ENCODE results near the gene OR6Q1. TPM values are rescaled to one million over a fixed set of nuclear protein-coding genes. Genes with fewer than 3 reads are reported as not detected.

The OR6Q1 gene
- total and polyA plus RNA-seq, 2 experiments from 2014 or later: not detected

DNA sequence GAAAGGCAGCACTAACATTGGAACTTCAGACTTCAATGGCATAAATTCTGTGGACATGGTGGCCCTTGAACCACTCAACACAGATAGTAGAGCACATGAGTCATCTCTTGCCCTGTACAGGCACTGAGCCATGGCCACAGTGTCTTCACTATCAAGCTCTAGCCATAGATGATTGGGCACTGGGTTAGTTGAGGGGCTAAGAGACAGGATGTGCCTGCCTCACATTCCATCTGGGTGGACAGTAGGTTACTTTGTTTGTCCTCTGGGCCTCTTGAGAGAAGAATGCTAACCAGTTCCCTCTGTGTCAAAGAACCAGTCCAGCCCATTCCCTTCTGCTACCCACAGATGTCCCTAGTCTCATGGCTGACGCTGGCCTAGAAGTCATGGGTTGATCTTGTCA, 39.8 kb downstream of the OR6Q1 start:
- Mint-ChIP-seq H3K4me1 (peaks cover 3% of the 10 kb centered on the region; the same call in 2 of the 3 replicates), H3K9me3 (peaks cover 3% of the 10 kb centered on the region; the same call in 1 of the 3 replicates), H3K4me3 (no peak overlapping the region), H3K27ac (peak overlapping the region; percentile 82; the same call in 1 of the 2 replicates), H3K36me3 (ENCODE audit: low read depth) (no peaks in the 10 kb centered on the region), H3K27me3 (ENCODE audit: insufficient read depth, low read depth, poor library complexity) (no peaks in the 10 kb centered on the region)
- Histone ChIP-seq H3K79me2 (replicated peaks; ENCODE audit: insufficient read depth) (no peaks in the 10 kb centered on the region), H3K4me2 (no peak overlapping the region), H2AFZ (no peak overlapping the region), H3K27ac (ENCODE audit: low read depth) (no peak overlapping the region), H3K4me1 (ENCODE audit: insufficient read depth) (no peaks in the 10 kb centered on the region; the same call in 1 of the 2 replicates), H3K36me3 (ENCODE audit: insufficient read depth) (no peaks in the 10 kb centered on the region), H3K9me2 (ENCODE audit: insufficient read depth) (peaks cover 17% of the 10 kb centered on the region; the same call in 1 of the 2 replicates), H3F3A (replicated peaks; ENCODE audit: low read depth) (no peaks in the 10 kb centered on the region), H4K20me1 (replicated peaks; ENCODE audit: insufficient read depth) (no peaks in the 10 kb centered on the region), H3K27me3 (ENCODE audit: insufficient read depth) (no peaks in the 10 kb centered on the region), H3K4me3 (no peak overlapping the region)
- TF ChIP-seq, protein P1, sequence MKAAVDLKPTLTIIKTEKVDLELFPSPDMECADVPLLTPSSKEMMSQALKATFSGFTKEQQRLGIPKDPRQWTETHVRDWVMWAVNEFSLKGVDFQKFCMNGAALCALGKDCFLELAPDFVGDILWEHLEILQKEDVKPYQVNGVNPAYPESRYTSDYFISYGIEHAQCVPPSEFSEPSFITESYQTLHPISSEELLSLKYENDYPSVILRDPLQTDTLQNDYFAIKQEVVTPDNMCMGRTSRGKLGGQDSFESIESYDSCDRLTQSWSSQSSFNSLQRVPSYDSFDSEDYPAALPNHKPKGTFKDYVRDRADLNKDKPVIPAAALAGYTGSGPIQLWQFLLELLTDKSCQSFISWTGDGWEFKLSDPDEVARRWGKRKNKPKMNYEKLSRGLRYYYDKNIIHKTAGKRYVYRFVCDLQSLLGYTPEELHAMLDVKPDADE (IDR thresholded peaks at IDR 0.05): no peak
- TF ChIP-seq POLR2AphosphoS5 (IDR thresholded peaks at IDR 0.05; ENCODE audit: low read depth) (no peak), EZH2phosphoT487 (IDR thresholded peaks at IDR 0.05; ENCODE audit: unreplicated experiment) (no peak), ZNF331 (CRISPR knock-in tag; IDR thresholded peaks at IDR 0.05; ENCODE audit: low read depth) (no peak), JUNB (IDR thresholded peaks at IDR 0.05; ENCODE audit: unreplicated experiment) (no peak), EZH2 (IDR thresholded peaks at IDR 0.05; ENCODE audit: low read depth, unreplicated experiment) (no peak)
- TF ChIP-seq, protein P2, sequence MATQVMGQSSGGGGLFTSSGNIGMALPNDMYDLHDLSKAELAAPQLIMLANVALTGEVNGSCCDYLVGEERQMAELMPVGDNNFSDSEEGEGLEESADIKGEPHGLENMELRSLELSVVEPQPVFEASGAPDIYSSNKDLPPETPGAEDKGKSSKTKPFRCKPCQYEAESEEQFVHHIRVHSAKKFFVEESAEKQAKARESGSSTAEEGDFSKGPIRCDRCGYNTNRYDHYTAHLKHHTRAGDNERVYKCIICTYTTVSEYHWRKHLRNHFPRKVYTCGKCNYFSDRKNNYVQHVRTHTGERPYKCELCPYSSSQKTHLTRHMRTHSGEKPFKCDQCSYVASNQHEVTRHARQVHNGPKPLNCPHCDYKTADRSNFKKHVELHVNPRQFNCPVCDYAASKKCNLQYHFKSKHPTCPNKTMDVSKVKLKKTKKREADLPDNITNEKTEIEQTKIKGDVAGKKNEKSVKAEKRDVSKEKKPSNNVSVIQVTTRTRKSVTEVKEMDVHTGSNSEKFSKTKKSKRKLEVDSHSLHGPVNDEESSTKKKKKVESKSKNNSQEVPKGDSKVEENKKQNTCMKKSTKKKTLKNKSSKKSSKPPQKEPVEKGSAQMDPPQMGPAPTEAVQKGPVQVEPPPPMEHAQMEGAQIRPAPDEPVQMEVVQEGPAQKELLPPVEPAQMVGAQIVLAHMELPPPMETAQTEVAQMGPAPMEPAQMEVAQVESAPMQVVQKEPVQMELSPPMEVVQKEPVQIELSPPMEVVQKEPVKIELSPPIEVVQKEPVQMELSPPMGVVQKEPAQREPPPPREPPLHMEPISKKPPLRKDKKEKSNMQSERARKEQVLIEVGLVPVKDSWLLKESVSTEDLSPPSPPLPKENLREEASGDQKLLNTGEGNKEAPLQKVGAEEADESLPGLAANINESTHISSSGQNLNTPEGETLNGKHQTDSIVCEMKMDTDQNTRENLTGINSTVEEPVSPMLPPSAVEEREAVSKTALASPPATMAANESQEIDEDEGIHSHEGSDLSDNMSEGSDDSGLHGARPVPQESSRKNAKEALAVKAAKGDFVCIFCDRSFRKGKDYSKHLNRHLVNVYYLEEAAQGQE (IDR thresholded peaks at IDR 0.05; ENCODE audit: unreplicated experiment): no peak
- DNase-seq (ENCODE audit: low spot score) (no peak), ATAC-seq (no peak)

DNA sequence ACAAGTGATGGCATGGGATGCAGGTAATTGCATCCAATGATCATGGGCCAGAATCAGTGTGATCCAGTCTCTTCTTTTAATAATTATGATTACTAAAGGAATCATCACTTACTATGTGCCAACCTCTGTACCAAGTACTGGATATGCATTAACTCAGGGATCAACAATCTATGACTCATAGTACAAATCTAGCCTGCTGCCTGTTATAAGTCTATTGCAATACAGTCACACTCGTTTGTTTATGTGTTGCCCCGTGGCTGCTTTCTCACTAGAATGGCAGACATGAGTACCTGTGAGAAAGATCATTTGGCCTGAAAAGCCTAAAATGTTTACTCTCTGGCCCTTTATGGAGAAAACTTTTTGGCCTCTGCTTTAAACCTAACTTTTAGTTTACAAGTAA, 45.0 kb downstream of the OR6Q1 start:
- H3F3A ChIP-seq (replicated peaks; ENCODE audit: low read depth): no peaks in the 10 kb centered on the region
- no peak overlapping the region for H3K27ac Mint-ChIP-seq
- H2AFZ ChIP-seq: no peak overlapping the region
- H3K36me3 Mint-ChIP-seq (ENCODE audit: low read depth): no peaks in the 10 kb centered on the region
- no peak overlapping the region for H3K4me3 ChIP-seq
- H3K4me1 ChIP-seq (ENCODE audit: insufficient read depth): no peaks in the 10 kb centered on the region; the same call in 1 of the 2 replicates
- H3K79me2 ChIP-seq (replicated peaks; ENCODE audit: insufficient read depth): no peaks in the 10 kb centered on the region
- ATAC-seq (no peak), DNase-seq (ENCODE audit: low spot score) (no peak)
- H3K4me2 ChIP-seq: no peak overlapping the region
- no peaks in the 10 kb centered on the region for H3K27me3 ChIP-seq (ENCODE audit: insufficient read depth)
- no peaks in the 10 kb centered on the region for H3K36me3 ChIP-seq (ENCODE audit: insufficient read depth)
- H3K9me3 Mint-ChIP-seq: peaks cover 3% of the 10 kb centered on the region; the same call in 1 of the 3 replicates
- no peak overlapping the region for H3K4me3 Mint-ChIP-seq
- H3K27ac ChIP-seq (ENCODE audit: low read depth): no peak overlapping the region
- no peaks in the 10 kb centered on the region for H4K20me1 ChIP-seq (replicated peaks; ENCODE audit: insufficient read depth)
- H3K27me3 Mint-ChIP-seq (ENCODE audit: insufficient read depth, low read depth, poor library complexity): no peaks in the 10 kb centered on the region
- H3K4me1 Mint-ChIP-seq: peaks cover 3% of the 10 kb centered on the region; the same call in 2 of the 3 replicates
- peaks cover 19% of the 10 kb centered on the region for H3K9me2 ChIP-seq (ENCODE audit: insufficient read depth)
- TF ChIP-seq, protein P3, sequence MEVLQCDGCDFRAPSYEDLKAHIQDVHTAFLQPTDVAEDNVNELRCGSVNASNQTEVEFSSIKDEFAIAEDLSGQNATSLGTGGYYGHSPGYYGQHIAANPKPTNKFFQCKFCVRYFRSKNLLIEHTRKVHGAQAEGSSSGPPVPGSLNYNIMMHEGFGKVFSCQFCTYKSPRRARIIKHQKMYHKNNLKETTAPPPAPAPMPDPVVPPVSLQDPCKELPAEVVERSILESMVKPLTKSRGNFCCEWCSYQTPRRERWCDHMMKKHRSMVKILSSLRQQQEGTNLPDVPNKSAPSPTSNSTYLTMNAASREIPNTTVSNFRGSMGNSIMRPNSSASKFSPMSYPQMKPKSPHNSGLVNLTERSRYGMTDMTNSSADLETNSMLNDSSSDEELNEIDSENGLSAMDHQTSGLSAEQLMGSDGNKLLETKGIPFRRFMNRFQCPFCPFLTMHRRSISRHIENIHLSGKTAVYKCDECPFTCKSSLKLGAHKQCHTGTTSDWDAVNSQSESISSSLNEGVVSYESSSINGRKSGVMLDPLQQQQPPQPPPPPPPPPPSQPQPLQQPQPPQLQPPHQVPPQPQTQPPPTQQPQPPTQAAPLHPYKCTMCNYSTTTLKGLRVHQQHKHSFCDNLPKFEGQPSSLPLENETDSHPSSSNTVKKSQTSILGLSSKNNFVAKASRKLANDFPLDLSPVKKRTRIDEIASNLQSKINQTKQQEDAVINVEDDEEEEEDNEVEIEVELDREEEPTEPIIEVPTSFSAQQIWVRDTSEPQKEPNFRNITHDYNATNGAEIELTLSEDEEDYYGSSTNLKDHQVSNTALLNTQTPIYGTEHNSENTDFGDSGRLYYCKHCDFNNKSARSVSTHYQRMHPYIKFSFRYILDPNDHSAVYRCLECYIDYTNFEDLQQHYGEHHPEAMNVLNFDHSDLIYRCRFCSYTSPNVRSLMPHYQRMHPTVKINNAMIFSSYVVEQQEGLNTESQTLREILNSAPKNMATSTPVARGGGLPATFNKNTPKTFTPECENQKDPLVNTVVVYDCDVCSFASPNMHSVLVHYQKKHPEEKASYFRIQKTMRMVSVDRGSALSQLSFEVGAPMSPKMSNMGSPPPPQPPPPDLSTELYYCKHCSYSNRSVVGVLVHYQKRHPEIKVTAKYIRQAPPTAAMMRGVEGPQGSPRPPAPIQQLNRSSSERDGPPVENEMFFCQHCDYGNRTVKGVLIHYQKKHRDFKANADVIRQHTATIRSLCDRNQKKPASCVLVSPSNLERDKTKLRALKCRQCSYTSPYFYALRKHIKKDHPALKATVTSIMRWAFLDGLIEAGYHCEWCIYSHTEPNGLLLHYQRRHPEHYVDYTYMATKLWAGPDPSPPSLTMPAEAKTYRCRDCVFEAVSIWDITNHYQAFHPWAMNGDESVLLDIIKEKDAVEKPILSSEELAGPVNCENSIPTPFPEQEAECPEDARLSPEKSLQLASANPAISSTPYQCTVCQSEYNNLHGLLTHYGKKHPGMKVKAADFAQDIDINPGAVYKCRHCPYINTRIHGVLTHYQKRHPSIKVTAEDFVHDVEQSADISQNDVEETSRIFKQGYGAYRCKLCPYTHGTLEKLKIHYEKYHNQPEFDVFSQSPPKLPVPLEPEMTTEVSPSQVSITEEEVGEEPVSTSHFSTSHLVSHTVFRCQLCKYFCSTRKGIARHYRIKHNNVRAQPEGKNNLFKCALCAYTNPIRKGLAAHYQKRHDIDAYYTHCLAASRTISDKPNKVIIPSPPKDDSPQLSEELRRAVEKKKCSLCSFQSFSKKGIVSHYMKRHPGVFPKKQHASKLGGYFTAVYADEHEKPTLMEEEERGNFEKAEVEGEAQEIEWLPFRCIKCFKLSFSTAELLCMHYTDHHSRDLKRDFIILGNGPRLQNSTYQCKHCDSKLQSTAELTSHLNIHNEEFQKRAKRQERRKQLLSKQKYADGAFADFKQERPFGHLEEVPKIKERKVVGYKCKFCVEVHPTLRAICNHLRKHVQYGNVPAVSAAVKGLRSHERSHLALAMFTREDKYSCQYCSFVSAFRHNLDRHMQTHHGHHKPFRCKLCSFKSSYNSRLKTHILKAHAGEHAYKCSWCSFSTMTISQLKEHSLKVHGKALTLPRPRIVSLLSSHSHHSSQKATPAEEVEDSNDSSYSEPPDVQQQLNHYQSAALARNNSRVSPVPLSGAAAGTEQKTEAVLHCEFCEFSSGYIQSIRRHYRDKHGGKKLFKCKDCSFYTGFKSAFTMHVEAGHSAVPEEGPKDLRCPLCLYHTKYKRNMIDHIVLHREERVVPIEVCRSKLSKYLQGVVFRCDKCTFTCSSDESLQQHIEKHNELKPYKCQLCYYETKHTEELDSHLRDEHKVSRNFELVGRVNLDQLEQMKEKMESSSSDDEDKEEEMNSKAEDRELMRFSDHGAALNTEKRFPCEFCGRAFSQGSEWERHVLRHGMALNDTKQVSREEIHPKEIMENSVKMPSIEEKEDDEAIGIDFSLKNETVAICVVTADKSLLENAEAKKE (CRISPR knock-in tag; IDR thresholded peaks at IDR 0.05): no peak
- TF ChIP-seq CREB1 (CRISPR knock-in tag; IDR thresholded peaks at IDR 0.05; ENCODE audit: low read depth) (no peak), POLR2AphosphoS5 (IDR thresholded peaks at IDR 0.05; ENCODE audit: low read depth) (no peak), JUNB (IDR thresholded peaks at IDR 0.05; ENCODE audit: unreplicated experiment) (no peak), EZH2 (IDR thresholded peaks at IDR 0.05; ENCODE audit: low read depth, unreplicated experiment) (no peak), STAT1 (IDR thresholded peaks at IDR 0.05; ENCODE audit: unreplicated experiment) (no peak)

Measured in GM23338 (cell line).